ENCODE data around the gene CPNE5.

- TF ChIP-seq EP300 (IDR thresholded peaks at IDR 0.05) (no peak), CTCF (IDR thresholded peaks at IDR 0.05) (no peak), POLR2A (IDR thresholded peaks at IDR 0.05) (no peak)
Observed at GRCh38 chr6:36888115-36888643, 48.9 kb upstream of the CPNE5 start.
